AG04449 (cell line): ENCODE data around the gene HIGD2A.

Experiments
- CTCF ChIA-PET: fragments of 350-600 bp; formaldehyde crosslinking; extraction: SDS; loops from one replicate; lab custom pipeline; 2021; ENCODE audit warnings: antibody characterized with exemption; lab: Yijun Ruan, JAX
- POLR2A ChIA-PET: fragments of 400-600, 350-600 bp; formaldehyde crosslinking; extraction: SDS; loops from one replicate; lab custom pipeline; 2020; ENCODE audit warnings: antibody characterized with exemption, inconsistent platforms; lab: Yijun Ruan, JAX
- DNase-seq: peaks from one replicate; pipeline ENCODE4 v3.0.0-alpha.2; 2010; ENCODE audit warnings: low read depth, low spot score
- H3K4me3 ChIP-seq: 2 replicates; pipeline ENCODE4 v1.5.1; 2011; ENCODE audit warnings: low read depth, mild to moderate bottlenecking, control low read depth, low read length
- CTCF ChIP-seq: IDR thresholded peaks from one replicate; pipeline ENCODE4 v1.5.1; 2011; ENCODE audit warnings: mild to moderate bottlenecking, moderate library complexity, low read length, control low read depth, inconsistent platforms; ENCODE audit not compliant: insufficient read depth; ENCODE audit errors: missing control alignments

HIGD2A gene

GRCh38 chr5:176394881-176395675 lies 6.5 kb downstream of the HIGD2A start:
- ChIA-PET CTCF (interaction anchor here (0.8 to 1.1 kb wide), 2 partner anchors 12 to 53 kb away, joined by 3 to 6 read pairs; partner anchors contain the start of gene FAF2), POLR2A (no interaction called here)
- TF ChIP-seq CTCF = no peak
- H3K4me3 ChIP-seq = no peak overlapping the region
- DNase-seq = no peak

DNA sequence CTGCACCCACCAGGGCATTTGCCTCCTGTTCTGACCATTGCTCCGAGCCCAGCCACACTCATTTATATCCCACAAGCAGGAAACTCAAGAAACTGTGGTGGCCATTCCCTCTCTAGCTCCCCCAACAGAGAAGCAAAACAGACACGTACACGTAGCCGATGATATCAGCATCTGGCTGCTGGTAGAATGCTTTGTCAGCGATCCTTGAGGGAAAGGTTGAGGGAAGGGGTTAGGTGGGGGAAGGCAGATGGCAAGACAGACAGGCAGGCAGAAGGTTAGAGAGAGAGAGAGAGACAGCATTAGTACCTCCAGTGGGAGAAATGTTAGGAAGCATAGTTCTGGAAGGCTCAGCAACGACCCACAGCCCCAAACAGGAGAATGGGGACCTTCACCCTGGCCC lies 7.8 kb downstream of the HIGD2A start:
- no peak overlapping the region for H3K4me3 ChIP-seq
- ChIA-PET CTCF (interaction anchor here (1.3 kb wide), 1 partner anchor 51 kb away, joined by 5 read pairs; no protein-coding TSS in a partner anchor), POLR2A (no interaction called here)
- DNase-seq = no peak
- no peak for TF ChIP-seq CTCF

DNA sequence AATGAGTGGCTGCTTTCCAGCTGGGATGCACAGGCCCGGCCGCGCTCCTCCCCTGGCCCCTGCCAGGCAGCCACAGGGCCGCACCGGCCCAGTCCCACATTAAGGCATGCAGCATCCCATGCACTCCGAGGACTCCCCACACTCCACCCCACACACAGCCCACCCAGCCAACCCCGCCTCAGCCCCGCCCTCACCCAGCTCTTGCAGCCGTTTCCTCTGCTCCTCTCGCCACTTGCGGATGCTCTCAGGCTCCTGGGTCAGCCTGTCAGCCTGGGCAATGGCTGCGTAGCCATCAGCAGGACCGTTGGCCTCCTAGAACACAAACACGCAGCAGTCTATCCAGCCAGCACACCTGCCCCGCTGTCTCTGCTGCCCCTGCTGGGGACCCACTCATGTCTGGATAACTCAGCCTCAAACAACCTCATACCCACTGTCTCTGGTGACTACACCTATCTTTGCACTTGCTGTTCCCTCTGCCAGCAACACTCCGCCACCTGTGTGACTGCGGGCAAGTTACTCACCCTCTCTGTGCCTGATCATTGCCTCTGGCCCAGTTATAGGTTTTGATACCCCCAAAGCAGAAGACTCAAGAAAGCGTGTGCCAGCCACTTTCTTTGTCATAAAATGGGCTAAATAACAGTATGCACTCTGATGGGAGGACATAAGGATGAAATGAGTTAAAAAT lies 9.3 kb downstream of the HIGD2A start:
- POLR2A ChIA-PET = no interaction called here
- no peak for TF ChIP-seq CTCF
- CTCF ChIA-PET = interaction anchor here (1.3 kb wide), 1 partner anchor 50 kb away, joined by 5 read pairs; no protein-coding TSS in a partner anchor
- DNase-seq = no peak
- H3K4me3 ChIP-seq = no peak overlapping the region

GRCh38 chr5:176400382-176401156 lies 12.0 kb downstream of the HIGD2A start:
- CTCF ChIA-PET = interaction anchor here (0.6 to 1.2 kb wide), 2 partner anchors 14 to 1276 kb away, joined by 3 to 4 read pairs; no protein-coding TSS in a partner anchor
- DNase-seq = no peak
- no peak overlapping the region for H3K4me3 ChIP-seq
- no peak for TF ChIP-seq CTCF
- POLR2A ChIA-PET = interaction anchor here (0.8 kb wide), 1 partner anchor 11 kb away, joined by 4 read pairs; no protein-coding TSS in a partner anchor

- no peak overlapping the region for H3K4me3 ChIP-seq
- no peak for DNase-seq
- ChIA-PET CTCF (interaction anchor here (2.0 kb wide), 1 partner anchor 15 kb away, joined by 6 read pairs; the partner anchor contains the start of gene CLTB), POLR2A (no interaction called here)
- no peak for TF ChIP-seq CTCF
These were observed 13.0 kb downstream of the HIGD2A start for GRCh38 chr5:176401281-176402205.
